GM18499 (cell line): ENCODE measurements around the gene PRSS38.

Experiments
- ATAC-seq: cut with Tn5 transposase; IDR thresholded peaks from one replicate; pipeline ENCODE4 v1.9.1; 2021; ENCODE audit warnings: moderate number of reproducible peaks; ENCODE audit not compliant: insufficient read depth, unreplicated experiment

The PRSS38 gene

GRCh38 chr1:227815468-227816409 is at the start of gene PRSS38:
TSS of gene PRSS38 (plus strand) at chr1:227815675. CDS start at chr1:227815717, 42 bp downstream.
- no peak for ATAC-seq

- ATAC-seq, result no peak
These were observed 49.4 kb upstream of the PRSS38 start for GRCh38 chr1:227766015-227766634.

GRCh38 chr1:227766653-227767277 is 48.7 kb upstream of the PRSS38 start:
- no peak for ATAC-seq

GRCh38 chr1:227767401-227768124 is 47.9 kb upstream of the PRSS38 start:
- no peak for ATAC-seq

- no peak for ATAC-seq
These were observed 47.4 kb upstream of the PRSS38 start for GRCh38 chr1:227768125-227768439.

- ATAC-seq, result no peak
These were observed 46.8 kb upstream of the PRSS38 start for GRCh38 chr1:227768640-227769039.

GRCh38 chr1:227769047-227769935 is 46.2 kb upstream of the PRSS38 start:
- no peak for ATAC-seq

- no peak for ATAC-seq
These were observed 45.5 kb upstream of the PRSS38 start for GRCh38 chr1:227769936-227770494.

- ATAC-seq, result no peak
These were observed 44.7 kb upstream of the PRSS38 start for GRCh38 chr1:227770812-227771211.

- ATAC-seq, result no peak
These were observed 44.1 kb upstream of the PRSS38 start for GRCh38 chr1:227771326-227771725.

- ATAC-seq, result no peak
These were observed 43.7 kb upstream of the PRSS38 start for GRCh38 chr1:227771771-227772170.

GRCh38 chr1:227773558-227773957 is 41.9 kb upstream of the PRSS38 start:
- ATAC-seq, result no peak

GRCh38 chr1:227774051-227774731 is 41.3 kb upstream of the PRSS38 start:
- no peak for ATAC-seq

GRCh38 chr1:227774821-227775661 is 40.4 kb upstream of the PRSS38 start:
- ATAC-seq, result no peak

- ATAC-seq, result no peak
These were observed 39.6 kb upstream of the PRSS38 start for GRCh38 chr1:227775841-227776240.

- no peak for ATAC-seq
These were observed 39.1 kb upstream of the PRSS38 start for GRCh38 chr1:227776331-227776771.

- ATAC-seq, result no peak
These were observed 38.3 kb upstream of the PRSS38 start for GRCh38 chr1:227777156-227777555.

- ATAC-seq, result no peak
These were observed 37.8 kb upstream of the PRSS38 start for GRCh38 chr1:227777646-227778045.
